Measurements from ENCODE around the gene CXorf49B.

The CXorf49B gene

DNA sequence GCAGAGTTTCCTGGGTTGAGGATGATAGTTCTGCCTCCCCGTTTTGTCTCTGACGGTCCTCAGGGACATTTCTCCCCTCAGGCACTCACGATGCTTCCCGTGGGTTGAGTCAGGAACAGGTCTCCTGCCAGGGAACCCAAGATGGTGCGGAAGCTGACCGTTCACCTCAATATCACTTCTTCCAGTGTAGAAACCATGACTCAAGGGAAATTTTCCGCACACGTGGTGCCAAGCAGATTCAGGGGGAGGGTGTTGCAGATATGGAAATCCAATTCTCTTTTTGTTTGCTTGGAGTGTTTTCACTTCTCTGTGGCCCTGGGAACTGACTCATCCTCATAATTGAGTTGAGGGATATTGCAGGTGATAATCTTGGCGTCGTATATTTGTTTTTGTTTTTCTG lies 46.7 kb downstream of the CXorf49B start:
- DNase-seq (ENCODE audit: low read depth), result peak; percentile 8
- TF ChIP-seq, protein P1, sequence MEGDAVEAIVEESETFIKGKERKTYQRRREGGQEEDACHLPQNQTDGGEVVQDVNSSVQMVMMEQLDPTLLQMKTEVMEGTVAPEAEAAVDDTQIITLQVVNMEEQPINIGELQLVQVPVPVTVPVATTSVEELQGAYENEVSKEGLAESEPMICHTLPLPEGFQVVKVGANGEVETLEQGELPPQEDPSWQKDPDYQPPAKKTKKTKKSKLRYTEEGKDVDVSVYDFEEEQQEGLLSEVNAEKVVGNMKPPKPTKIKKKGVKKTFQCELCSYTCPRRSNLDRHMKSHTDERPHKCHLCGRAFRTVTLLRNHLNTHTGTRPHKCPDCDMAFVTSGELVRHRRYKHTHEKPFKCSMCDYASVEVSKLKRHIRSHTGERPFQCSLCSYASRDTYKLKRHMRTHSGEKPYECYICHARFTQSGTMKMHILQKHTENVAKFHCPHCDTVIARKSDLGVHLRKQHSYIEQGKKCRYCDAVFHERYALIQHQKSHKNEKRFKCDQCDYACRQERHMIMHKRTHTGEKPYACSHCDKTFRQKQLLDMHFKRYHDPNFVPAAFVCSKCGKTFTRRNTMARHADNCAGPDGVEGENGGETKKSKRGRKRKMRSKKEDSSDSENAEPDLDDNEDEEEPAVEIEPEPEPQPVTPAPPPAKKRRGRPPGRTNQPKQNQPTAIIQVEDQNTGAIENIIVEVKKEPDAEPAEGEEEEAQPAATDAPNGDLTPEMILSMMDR (IDR thresholded peaks at IDR 0.05; ENCODE audit: insufficient read depth, low read depth, low read length, missing control alignments), result no peak
- H3K4me3 ChIP-seq (ENCODE audit: low read length), result no peak overlapping the region

DNA sequence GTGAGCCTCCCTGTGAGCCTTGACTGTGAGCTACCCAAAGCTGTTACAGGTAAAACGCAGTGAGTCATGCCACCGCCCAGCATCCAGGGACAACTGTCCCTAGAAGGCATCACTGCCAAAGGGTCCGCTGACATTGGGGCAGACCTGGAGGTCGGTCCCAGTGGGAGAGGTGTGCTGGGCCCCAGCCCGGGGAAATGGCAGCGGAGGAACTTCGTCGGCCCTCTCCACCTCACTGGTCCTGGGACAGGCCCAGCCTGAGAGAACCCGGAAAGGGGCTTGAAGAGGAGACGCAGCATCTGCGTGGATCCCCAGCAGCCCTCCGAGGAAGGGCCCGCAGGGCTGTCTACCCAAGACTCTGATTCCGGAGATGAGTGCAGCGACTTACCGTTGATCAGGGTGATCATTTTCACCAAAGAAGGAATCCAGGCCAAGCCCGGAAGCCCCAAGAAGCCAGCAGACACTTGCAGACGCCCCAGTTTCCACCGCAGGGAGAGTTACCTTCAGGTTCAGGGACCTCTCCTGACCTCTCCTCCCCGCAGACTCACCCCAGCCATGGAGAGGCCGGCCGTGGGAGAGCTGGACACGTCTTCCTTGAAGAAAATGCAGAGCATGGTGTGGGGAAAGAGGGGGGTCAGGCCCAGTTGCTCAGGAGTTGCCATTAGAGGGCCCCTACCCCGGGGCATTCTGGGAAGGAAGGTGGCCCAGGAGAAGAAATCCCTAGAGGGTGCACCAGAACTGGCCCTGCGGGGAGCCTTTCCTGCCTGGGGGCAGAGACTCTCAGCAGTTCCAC lies 51.2 kb downstream of the CXorf49B start:
- no peak for DNase-seq (ENCODE audit: low read depth)
- TF ChIP-seq, protein P1 (IDR thresholded peaks at IDR 0.05; ENCODE audit: insufficient read depth, low read depth, low read length, missing control alignments), result no peak

DNA sequence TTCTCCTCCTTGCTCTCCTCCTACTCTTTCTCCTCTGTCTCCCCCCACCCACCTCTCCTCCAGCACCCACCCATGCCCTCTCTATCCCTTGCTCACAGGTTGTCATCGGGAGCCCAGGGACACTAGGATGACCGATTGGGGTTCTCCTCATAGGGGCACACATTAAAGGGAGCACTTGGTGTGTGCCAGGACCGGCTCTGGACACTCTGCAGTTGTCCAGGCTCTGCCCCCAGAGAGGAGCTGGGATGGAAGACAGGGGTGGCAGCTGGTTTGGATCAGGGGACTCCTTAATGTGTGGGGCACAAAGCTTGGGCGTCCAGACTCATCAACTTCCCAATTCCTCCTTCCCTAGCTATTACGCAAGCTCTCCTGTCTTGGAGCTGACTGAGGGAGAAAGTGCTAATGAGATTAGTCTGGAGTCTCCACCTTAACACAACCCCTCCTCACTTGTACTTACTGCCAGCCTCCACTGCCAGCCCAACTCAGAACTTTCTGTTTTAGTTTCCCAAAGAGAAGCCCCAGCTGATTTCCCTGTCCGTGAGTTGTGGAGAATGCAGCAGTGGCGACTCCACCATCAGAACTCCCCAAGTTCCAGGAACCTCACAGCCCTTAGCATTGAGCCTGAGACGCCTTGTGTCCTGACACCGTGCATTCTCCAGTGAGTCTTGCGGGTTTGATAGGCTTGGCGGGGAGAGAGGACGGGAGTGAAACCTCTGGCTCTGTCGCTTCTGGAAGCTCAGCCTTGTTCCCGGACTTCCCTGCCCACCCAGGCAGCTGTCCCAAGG lies 52.2 kb downstream of the CXorf49B start:
- DNase-seq (ENCODE audit: low read depth), result no peak
- TF ChIP-seq, protein P1 (IDR thresholded peaks at IDR 0.05; ENCODE audit: insufficient read depth, low read depth, low read length, missing control alignments), result no peak
- no peak overlapping the region for H3K4me3 ChIP-seq (ENCODE audit: low read length)

More for the DNA sequence above, 51.2 kb downstream of the CXorf49B start:
- H3K4me3 ChIP-seq (ENCODE audit: low read length), result no peak overlapping the region

DNA sequence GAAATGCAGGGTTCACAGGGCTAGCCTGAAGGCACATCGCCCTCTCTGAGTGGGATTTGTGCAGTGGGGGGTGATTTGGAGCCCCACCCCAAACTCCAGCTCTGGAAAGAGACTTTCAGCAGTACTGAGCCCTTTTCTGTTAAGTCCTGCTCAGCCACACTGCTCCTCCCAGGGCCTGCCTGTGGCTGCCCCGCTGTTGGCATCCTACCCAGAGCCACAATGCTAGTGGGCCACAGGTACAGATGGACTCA lies 52.7 kb downstream of the CXorf49B start:
- TF ChIP-seq, protein P1 (IDR thresholded peaks at IDR 0.05; ENCODE audit: insufficient read depth, low read depth, low read length, missing control alignments), result no peak
- DNase-seq (ENCODE audit: low read depth), result no peak

More for the DNA sequence above, 52.7 kb downstream of the CXorf49B start:
- H3K4me3 ChIP-seq (ENCODE audit: low read length), result no peak overlapping the region

All from epithelial cell of esophagus (primary cell).